ENCODE results near the gene ELMO1.

The ELMO1 gene

GRCh38 chr7:37448636-37449361, at the start of gene ELMO1:
Gene ELMO1 (minus strand): TSS chr7:37448864. CDS start chr7:37342690, 106,174 bp downstream.
- DNase-seq = peak; percentile 56

GRCh38 chr7:37497576-37497975, 48.9 kb upstream of the ELMO1 start:
- no peak for DNase-seq

- peak; percentile 8 for DNase-seq
Observed at GRCh38 chr7:37495574-37496184, 47.0 kb upstream of the ELMO1 start.

- no peak for DNase-seq
Observed at GRCh38 chr7:37494926-37495325, 46.3 kb upstream of the ELMO1 start.

- no peak for DNase-seq
Observed at GRCh38 chr7:37493810-37494209, 45.1 kb upstream of the ELMO1 start.

GRCh38 chr7:37493123-37493522, 44.5 kb upstream of the ELMO1 start:
- DNase-seq = no peak

GRCh38 chr7:37491919-37492694, 43.4 kb upstream of the ELMO1 start:
- DNase-seq = no peak

- no peak for DNase-seq
Observed at GRCh38 chr7:37489703-37490102, 41.0 kb upstream of the ELMO1 start.

GRCh38 chr7:37488163-37488764, 39.6 kb upstream of the ELMO1 start:
- DNase-seq = no peak

- no peak for DNase-seq
Observed at GRCh38 chr7:37484426-37485073, 35.9 kb upstream of the ELMO1 start.

- DNase-seq = no peak
Observed at GRCh38 chr7:37483627-37484026, 35.0 kb upstream of the ELMO1 start.

- DNase-seq = no peak
Observed at GRCh38 chr7:37482953-37483352, 34.3 kb upstream of the ELMO1 start.

GRCh38 chr7:37482505-37482904, 33.8 kb upstream of the ELMO1 start:
- DNase-seq = no peak

GRCh38 chr7:37481722-37482288, 33.1 kb upstream of the ELMO1 start:
- DNase-seq = no peak

- DNase-seq = no peak
Observed at GRCh38 chr7:37481154-37481553, 32.5 kb upstream of the ELMO1 start.

- no peak for DNase-seq
Observed at GRCh38 chr7:37480041-37481031, 31.7 kb upstream of the ELMO1 start.

GRCh38 chr7:37476881-37477450, 28.3 kb upstream of the ELMO1 start:
- no peak for DNase-seq

GRCh38 chr7:37476428-37476827, 27.8 kb upstream of the ELMO1 start:
- DNase-seq = no peak

GRCh38 chr7:37475646-37476045, 27.0 kb upstream of the ELMO1 start:
- DNase-seq = no peak

- DNase-seq = no peak
Observed at GRCh38 chr7:37471619-37472018, 23.0 kb upstream of the ELMO1 start.

GRCh38 chr7:37467002-37467401, 18.3 kb upstream of the ELMO1 start:
- no peak for DNase-seq

Data from NCI-H2171 (cell line).